GM21619 (cell line): Measurements from ENCODE around the gene OPTN.
A peak's percentile ranks its signal among the peaks of the same experiment; 100 is the strongest.
"Not testable (repeated sequence)": the region's sequence is repeated elsewhere in the genome, so short reads cannot be mapped to it uniquely, and the experiment has no call there.

Experiments
- ATAC-seq: cut with Tn5 transposase; IDR thresholded peaks from one replicate; pipeline ENCODE4 v1.9.1; 2021; ENCODE audit not compliant: unreplicated experiment

Gene OPTN

DNA sequence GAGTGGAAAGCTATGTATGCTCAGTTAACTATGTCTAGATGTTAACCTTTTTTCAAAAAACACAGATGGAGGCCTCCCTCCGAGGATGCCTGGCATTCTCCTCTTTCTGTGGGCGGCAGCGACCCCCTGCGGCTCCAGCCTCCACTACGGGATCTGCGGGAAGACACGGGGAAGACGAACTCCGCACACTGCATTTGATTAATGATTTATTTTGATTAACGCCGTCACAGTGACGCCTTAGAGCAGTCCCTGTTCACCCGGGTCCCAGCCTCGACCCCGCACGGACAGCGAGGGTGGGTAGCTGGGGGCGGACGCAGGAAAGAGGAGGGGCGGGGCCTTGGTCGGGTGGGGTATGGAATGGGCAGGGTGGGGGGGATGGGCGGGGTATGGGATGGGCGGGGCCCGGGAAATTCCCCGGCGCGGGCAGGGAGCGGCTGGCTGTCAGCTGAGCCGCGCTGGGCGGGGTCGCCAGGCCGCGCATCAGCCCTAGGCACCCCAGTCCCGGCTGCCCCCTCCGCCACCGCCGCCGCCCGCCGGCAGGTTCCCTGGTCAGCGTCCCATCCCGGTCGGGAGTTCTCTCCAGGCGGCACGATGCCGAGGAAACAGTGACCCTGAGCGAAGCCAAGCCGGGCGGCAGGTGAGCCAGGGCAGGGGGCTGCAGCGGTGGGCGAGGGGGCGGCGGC is at the start of gene OPTN:
TSS of gene OPTN (plus strand) at position 498 of the 683 bp plus-strand sequence. CDS start 8,960 bp downstream, outside the sequence.
- peak; percentile 58 for ATAC-seq

- ATAC-seq = no peak
Observed at GRCh38 chr10:13051126-13051694, 48.8 kb upstream of the OPTN start.

DNA sequence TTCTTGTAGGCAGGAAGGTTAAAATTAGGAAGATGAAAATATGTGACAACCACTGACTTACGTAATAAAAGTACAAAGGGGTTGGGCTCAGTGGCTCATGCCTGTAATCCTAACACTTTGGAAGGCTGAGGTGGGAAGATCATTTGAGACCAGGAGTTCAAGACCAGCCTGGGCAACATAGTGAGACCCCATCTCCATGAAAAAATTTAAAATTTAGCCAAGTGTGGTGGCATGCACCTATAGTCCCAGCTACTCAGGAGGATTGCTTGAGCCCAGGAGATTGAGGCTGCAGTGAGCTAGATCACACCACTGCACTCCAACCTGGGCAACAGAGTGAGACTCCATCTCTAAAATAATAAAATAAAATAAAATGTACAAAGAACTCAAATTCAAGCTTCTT is 46.8 kb upstream of the OPTN start:
- ATAC-seq = not testable (repeated sequence)

DNA sequence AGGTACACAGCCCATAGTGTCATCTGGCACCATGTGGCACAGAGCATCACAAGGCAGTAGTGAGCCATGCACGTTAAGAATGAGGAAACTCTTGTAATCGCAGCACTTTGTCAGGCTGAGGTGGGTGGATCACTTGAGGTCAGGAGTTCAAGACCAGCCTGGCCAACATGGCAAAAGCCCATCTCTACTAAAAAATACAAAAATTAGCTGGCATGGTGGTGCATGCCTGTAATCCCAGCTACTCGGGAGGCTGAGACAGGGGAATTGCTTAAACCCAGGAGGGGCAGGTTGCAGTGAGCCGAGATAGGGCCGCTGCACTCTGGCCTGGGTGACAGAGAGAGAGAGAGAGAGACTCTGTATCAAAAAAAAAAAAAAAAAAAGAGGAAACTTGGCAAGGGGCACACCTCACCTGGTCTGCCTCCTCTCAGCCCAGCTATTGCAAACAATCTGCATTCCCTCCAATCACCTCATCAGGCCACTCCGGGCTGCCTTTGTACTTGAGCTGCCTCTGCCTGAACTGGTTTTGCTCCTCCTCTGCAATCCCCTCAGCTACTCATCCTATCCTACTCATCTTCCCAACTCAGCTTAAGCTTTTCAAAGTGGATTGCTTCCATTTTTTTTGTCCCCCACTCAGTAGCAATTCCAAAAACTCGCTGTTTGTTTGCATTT is 46.0 kb upstream of the OPTN start:
- no peak for ATAC-seq

- no peak for ATAC-seq
Observed at GRCh38 chr10:13054844-13055243, 45.1 kb upstream of the OPTN start.

GRCh38 chr10:13056456-13057077 is 43.4 kb upstream of the OPTN start:
- no peak for ATAC-seq

DNA sequence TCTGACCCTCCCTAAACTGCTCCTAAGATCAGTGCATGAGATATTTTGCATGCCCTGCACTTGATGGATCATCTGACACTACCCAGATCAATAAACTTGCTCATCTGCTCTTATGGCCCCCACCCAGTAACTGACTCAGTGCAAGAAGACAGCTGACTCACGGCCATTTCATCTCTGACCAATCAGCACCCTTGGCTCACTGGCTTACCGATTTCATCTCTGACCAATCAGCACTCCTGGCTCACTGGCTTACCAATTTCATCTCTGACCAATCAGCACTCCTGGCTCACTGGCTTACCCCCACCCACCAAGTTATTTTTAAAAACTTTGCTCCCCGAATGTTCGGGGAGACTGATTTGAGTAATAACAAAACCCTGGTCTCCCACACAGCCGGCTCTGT is 37.2 kb upstream of the OPTN start:
- ATAC-seq = no peak

- no peak for ATAC-seq
Observed at GRCh38 chr10:13066527-13066926, 33.4 kb upstream of the OPTN start.

GRCh38 chr10:13067431-13067830 is 32.5 kb upstream of the OPTN start:
- no peak for ATAC-seq

- ATAC-seq = no peak
Observed at GRCh38 chr10:13068071-13068470, 31.9 kb upstream of the OPTN start.

GRCh38 chr10:13068484-13068883 is 31.5 kb upstream of the OPTN start:
- no peak for ATAC-seq

GRCh38 chr10:13072339-13072738 is 27.6 kb upstream of the OPTN start:
- ATAC-seq = no peak

GRCh38 chr10:13074563-13075451 is 25.2 kb upstream of the OPTN start:
- ATAC-seq = no peak

DNA sequence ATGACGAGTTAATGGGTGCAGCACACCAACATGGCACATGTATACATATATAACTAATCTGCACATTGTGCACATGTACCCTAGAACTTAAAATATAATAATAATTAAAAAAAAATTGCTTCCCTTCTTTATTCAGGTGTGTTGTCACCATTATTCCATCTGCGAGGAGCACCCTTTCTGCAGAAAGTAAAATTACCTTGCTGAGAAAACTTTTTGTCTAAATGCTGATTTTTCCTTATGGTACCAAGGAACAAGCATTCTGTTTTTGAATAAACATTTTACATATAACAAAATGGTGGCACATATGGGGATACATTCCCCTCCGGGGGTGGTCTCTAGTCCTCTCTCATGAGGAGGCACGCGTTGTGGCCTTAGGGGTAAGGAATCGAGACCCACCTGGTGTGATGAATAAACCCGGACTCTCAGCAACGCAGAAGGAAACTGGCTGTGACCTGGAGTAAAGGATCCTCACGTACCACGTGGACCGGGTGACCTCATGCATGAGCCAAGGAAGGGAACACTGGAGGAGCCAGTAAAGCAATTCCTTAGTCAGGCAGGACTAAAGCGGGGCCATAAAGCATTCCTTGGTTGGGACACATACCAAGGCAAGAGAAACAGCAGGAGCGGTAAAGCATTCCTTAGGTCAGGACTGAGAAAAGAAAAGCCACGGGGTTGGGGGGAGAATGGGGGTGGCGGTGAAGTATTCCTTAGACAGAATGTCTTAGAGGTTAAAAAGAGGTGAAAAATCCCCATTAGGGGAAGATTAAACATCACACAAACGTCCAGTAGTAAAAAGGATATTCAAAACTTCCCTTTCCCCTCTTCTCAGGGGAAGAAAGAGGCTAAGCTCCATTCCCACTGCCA is 20.8 kb upstream of the OPTN start:
- no peak for ATAC-seq

GRCh38 chr10:13079776-13080050 is 20.2 kb upstream of the OPTN start:
- no peak for ATAC-seq

GRCh38 chr10:13080643-13081042 is 19.3 kb upstream of the OPTN start:
- ATAC-seq = no peak

DNA sequence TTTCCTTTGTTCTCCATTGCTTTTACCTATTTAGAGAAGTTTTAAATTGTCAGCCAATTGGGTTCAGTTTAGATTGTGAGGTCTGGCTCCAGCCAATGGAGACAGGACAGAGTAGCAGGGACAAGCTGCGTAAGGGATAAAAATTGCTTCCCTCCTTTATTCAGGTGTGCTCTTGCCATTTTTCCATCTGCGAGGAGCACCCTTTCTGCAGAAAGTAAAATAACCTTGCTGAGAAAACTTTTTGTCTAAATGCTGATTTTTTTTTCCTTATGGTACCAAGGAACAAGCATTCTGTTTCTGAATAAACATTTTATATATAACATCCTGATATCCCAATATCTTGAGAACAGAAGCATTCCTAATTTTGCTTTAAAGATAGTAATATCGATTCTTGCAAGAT is 16.3 kb upstream of the OPTN start:
- not testable (repeated sequence) for ATAC-seq

DNA sequence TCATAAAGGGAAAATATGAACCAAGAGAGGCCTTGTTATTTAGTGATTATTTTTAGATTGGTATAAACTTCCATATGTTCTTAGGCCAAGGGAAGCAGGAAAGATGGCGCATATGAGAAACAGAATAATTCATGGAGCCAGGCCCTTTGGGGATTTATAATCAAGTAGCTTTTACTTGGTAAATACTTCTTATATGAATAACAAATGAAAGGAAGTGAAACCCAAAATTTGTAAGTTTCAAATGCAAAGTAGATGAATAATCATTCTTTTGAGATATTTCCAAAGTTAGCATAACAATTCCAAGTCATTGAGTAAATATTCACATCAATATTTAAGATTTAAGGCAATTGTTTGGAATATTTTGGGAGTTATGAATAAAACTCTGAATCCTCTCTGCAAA is 13.9 kb upstream of the OPTN start:
- ATAC-seq = no peak

DNA sequence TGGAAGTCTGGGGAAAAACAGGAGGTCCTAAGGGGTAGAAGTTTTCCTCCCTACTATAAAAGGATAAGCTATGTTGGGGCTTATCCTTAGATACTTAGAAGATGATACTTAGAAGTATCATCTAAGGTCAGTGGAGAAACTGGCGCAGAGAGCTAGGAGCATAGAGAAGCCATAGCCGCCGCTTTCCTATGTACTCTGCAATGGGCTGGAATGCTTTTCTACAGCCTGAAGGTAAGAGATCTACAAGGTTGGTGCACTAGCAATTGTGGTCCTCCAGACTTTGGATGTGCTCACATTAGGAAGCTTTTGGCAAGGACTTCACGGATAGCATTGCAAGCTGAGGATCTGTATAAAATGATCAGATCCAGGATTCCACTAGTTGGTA is 12.4 kb upstream of the OPTN start:
- ATAC-seq = no peak

DNA sequence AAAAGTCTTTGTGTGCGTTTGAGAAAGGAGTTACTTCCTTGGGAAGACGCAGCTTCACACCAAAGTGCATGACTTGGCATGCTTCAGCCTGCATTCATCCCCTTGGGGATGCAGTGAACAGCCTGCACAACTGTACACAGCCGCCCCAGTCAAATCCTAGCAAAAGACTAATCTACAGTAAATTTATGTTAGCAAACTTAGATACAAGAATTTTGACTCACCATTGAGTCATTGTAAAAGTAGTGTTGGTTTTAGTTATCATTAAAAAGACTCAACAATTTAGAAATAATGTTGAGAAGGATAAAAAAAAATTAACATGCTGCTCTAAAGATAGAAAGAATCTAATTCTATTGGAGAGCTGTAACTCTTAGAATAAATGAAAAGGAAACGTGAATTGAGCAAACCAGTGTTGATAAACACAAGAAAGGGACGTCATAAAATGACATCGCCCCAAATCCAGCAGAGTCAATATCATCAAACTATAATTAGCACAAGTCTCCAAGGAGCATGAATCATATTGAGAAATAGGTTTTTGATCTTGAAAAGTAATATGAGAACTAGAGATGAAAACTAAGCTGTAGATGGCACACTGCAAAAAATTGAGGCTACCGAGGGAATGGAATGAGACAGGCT is 11.9 kb upstream of the OPTN start:
- no peak for ATAC-seq
